ENCODE results near the gene FOXR1. TPM values are rescaled to one million over a fixed set of nuclear protein-coding genes. Genes with fewer than 3 reads are reported as not detected.
"Not testable (repeated sequence)": the region's sequence is repeated elsewhere in the genome, so short reads cannot be mapped to it uniquely, and the experiment has no call there.

The FOXR1 gene
- total RNA-seq, 3 donors from 2014 or later, result not detected

- Histone ChIP-seq H3K9me3 (no peaks in the 10 kb centered on the region), H3K36me3 (no peaks in the 10 kb centered on the region)
- intact Hi-C loops (cut with DNase I; ENCODE audit: low total_unique reads), result loop anchor here (10.0 kb wide), 1 partner anchor 258 kb away; no protein-coding TSS in a partner anchor
Observed at GRCh38 chr11:118953265-118953664, 18.3 kb upstream of the FOXR1 start.

GRCh38 chr11:118953976-118954375, 17.6 kb upstream of the FOXR1 start:
- H3K4me3 ChIP-seq; DNase-seq (ENCODE audit: low spot score in 2 of 2): not testable (repeated sequence)

More at GRCh38 chr11:118953265-118953664, 18.3 kb upstream of the FOXR1 start:
- H3K27me3 ChIP-seq, result peaks cover 0 to 3% of the 10 kb centered on the region in 2 donors
- TF ChIP-seq CTCF (IDR thresholded peaks at IDR 0.05), result no peak
- TF ChIP-seq POLR2AphosphoS5 (IDR thresholded peaks at IDR 0.05), result no peak
- TF ChIP-seq POLR2A (IDR thresholded peaks at IDR 0.05), result no peak
- no peaks in the 10 kb centered on the region for H3K4me1 ChIP-seq
- no peak overlapping the region for H3K4me3 ChIP-seq
- no peak overlapping the region for H3K27ac ChIP-seq
- no peak for DNase-seq (ENCODE audit: low spot score in 2 of 2)

GRCh38 chr11:118956094-118956846, 15.3 kb upstream of the FOXR1 start, which contains the start of gene UPK2:
Gene UPK2, plus strand, starts transcription at chr11:118956298. Its CDS starts 53 bp downstream, at chr11:118956351.
- TF ChIP-seq POLR2A (IDR thresholded peaks at IDR 0.05), result no peak
- peak; percentile 94 to 98 (median 97) for TF ChIP-seq CTCF (IDR thresholded peaks at IDR 0.05)
- TF ChIP-seq POLR2AphosphoS5 (IDR thresholded peaks at IDR 0.05), result peak in 1 of 3 donors; percentile 46
- Histone ChIP-seq H3K4me3 (no peak within 1 kb of the TSS), H3K4me1 (no peaks in the 10 kb centered on the region), H3K36me3 (no peaks in the 10 kb centered on the region), H3K27ac (no peak within 1 kb of the TSS), H3K27me3 (peaks cover 0 to 1% of the 10 kb centered on the region in 2 donors), H3K9me3 (no peaks in the 10 kb centered on the region)
- intact Hi-C loops (cut with DNase I; ENCODE audit: low total_unique reads), result loop anchor here (10.0 kb wide), 1 partner anchor 261 kb away; no protein-coding TSS in a partner anchor
- DNase-seq (ENCODE audit: low spot score in 2 of 2), result peak; percentile 82 to 90

More at GRCh38 chr11:118953976-118954375, 17.6 kb upstream of the FOXR1 start:
- not testable (repeated sequence) for H3K27me3 ChIP-seq, H3K36me3 ChIP-seq, H3K27ac ChIP-seq, H3K4me1 ChIP-seq, H3K9me3 ChIP-seq
- intact Hi-C loops (cut with DNase I; ENCODE audit: low total_unique reads), result loop anchor here (10.0 kb wide), 1 partner anchor 259 kb away; no protein-coding TSS in a partner anchor

- H3K4me1 ChIP-seq, result no peaks in the 10 kb centered on the region
- H3K27ac ChIP-seq, result no peak overlapping the region
- TF ChIP-seq POLR2AphosphoS5 (IDR thresholded peaks at IDR 0.05) (no peak), POLR2A (IDR thresholded peaks at IDR 0.05) (no peak), CTCF (IDR thresholded peaks at IDR 0.05) (peak in 1 of 3 donors; percentile 9)
- no peaks in the 10 kb centered on the region for H3K27me3 ChIP-seq
- intact Hi-C loops (cut with DNase I; ENCODE audit: low total_unique reads), result loop anchor here (10.0 kb wide), 1 partner anchor 262 kb away; no protein-coding TSS in a partner anchor
- no peaks in the 10 kb centered on the region for H3K36me3 ChIP-seq
- no peaks in the 10 kb centered on the region for H3K9me3 ChIP-seq
- DNase-seq (ENCODE audit: low spot score in 2 of 2), result no peak
- no peak overlapping the region for H3K4me3 ChIP-seq
Observed at GRCh38 chr11:118956847-118957469, 14.6 kb upstream of the FOXR1 start.

- no peaks in the 10 kb centered on the region for H3K36me3 ChIP-seq
- H3K4me3 ChIP-seq, result no peak overlapping the region
- no peak for DNase-seq (ENCODE audit: low spot score in 2 of 2)
- no peak for TF ChIP-seq POLR2A (IDR thresholded peaks at IDR 0.05)
- TF ChIP-seq CTCF (IDR thresholded peaks at IDR 0.05), result no peak
- no peaks in the 10 kb centered on the region for H3K27me3 ChIP-seq
- no peaks in the 10 kb centered on the region for H3K4me1 ChIP-seq
- no peak overlapping the region for H3K27ac ChIP-seq
- intact Hi-C loops (cut with DNase I; ENCODE audit: low total_unique reads), result loop anchor here (10.0 kb wide), 1 partner anchor 263 kb away; no protein-coding TSS in a partner anchor
- H3K9me3 ChIP-seq, result no peaks in the 10 kb centered on the region
Observed at GRCh38 chr11:118957549-118957948, 14.0 kb upstream of the FOXR1 start.

Measured in breast epithelium (tissue), 4 donors.